Stimulated activated memory B cell treated with anti-CD40 and anti-IgM and Interleukin-4, amounts not matched to agents 10 μg/mL and 1 μg/mL and 100 μg/mL, for 72 hours (primary cell): Measurements from ENCODE around the gene NFIX.

Source experiments
- ATAC-seq: fragments of 150-1000 bp; cut with Tn5 transposase; 2 replicates; pipeline ENCODE4 v1.10.0; 2021
- H3K27ac Mint-ChIP-seq: one replicate; pipeline ENCODE4 v1.8.0; 2022; ENCODE audit warnings: mild to moderate bottlenecking, mixed read lengths
- H3K27me3 Mint-ChIP-seq: one replicate; pipeline ENCODE4 v1.8.0; 2022; ENCODE audit warnings: mixed read lengths
- H3K36me3 Mint-ChIP-seq: one replicate; pipeline ENCODE4 v1.8.0; 2022; ENCODE audit warnings: mixed read lengths
- H3K4me1 Mint-ChIP-seq: one replicate; pipeline ENCODE4 v1.8.0; 2022; ENCODE audit warnings: mixed read lengths
- H3K4me3 Mint-ChIP-seq: one replicate; pipeline ENCODE4 v1.8.0; 2022; ENCODE audit warnings: mild to moderate bottlenecking, moderate library complexity, mixed read lengths
- H3K9me3 Mint-ChIP-seq: one replicate; pipeline ENCODE4 v1.8.0; 2022; ENCODE audit warnings: mixed read lengths

NFIX gene

GRCh38 chr19:13068085-13068846 is 73.0 kb downstream of the NFIX start:
- no peak overlapping the region for H3K27ac Mint-ChIP-seq

GRCh38 chr19:13069415-13070359 is 74.4 kb downstream of the NFIX start:
- H3K9me3 Mint-ChIP-seq, result no peaks in the 10 kb centered on the region
- H3K27me3 Mint-ChIP-seq, result peaks cover 46% of the 10 kb centered on the region
- H3K4me1 Mint-ChIP-seq, result no peaks in the 10 kb centered on the region
- no peak for ATAC-seq
- H3K4me3 Mint-ChIP-seq, result no peak overlapping the region
- H3K27ac Mint-ChIP-seq, result no peak overlapping the region
- H3K36me3 Mint-ChIP-seq, result no peaks in the 10 kb centered on the region

More at GRCh38 chr19:13068085-13068846, 73.0 kb downstream of the NFIX start:
- Mint-ChIP-seq H3K27me3 (peaks cover 35% of the 10 kb centered on the region), H3K4me1 (no peaks in the 10 kb centered on the region), H3K36me3 (no peaks in the 10 kb centered on the region), H3K9me3 (no peaks in the 10 kb centered on the region), H3K4me3 (no peak overlapping the region)
- ATAC-seq, result no peak

GRCh38 chr19:13070425-13071140 is 75.3 kb downstream of the NFIX start:
- Mint-ChIP-seq H3K36me3 (no peaks in the 10 kb centered on the region), H3K4me1 (no peaks in the 10 kb centered on the region), H3K4me3 (no peak overlapping the region), H3K27me3 (peaks cover 53% of the 10 kb centered on the region), H3K9me3 (no peaks in the 10 kb centered on the region), H3K27ac (no peak overlapping the region)
- ATAC-seq, result no peak

DNA sequence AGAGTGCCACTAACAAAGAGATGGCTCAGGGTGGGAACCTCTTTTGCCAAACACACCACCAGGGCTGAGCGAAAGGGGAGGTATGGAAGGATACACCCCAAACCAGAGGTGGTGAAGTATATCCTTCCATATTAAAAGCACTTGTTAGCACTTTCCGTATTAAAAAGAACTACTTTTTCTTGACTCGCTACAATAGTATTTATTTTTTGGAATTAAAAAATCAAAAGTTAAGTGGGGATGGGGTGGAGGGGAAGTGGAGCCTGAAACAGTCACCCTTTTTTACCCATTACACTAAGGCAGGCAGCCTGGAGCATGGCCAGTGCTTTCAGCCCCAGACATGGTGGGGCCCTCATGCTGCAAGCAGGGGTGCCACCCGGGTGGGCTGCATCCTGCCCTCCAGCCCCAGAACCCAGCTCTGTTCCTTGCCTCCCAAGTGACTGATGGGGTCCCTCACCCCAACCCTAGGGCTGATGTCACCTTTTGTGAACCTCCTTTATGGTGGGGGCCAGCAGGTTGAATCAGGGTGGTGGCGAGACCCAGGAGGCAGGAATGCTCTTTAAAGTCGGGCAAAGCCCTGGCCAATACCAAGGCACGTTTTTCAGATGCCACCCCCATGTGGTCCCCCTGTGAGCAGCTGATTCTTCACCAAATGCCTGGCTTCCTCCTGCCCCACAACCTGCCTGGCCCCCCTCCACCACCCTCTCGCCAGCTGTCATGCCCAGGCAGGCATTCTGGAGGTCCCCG is 76.3 kb downstream of the NFIX start:
- H3K4me3 Mint-ChIP-seq, result no peak overlapping the region
- no peaks in the 10 kb centered on the region for H3K9me3 Mint-ChIP-seq
- no peak for ATAC-seq
- H3K27ac Mint-ChIP-seq, result no peak overlapping the region
- H3K4me1 Mint-ChIP-seq, result no peaks in the 10 kb centered on the region
- H3K27me3 Mint-ChIP-seq, result peaks cover 54% of the 10 kb centered on the region
- no peaks in the 10 kb centered on the region for H3K36me3 Mint-ChIP-seq

DNA sequence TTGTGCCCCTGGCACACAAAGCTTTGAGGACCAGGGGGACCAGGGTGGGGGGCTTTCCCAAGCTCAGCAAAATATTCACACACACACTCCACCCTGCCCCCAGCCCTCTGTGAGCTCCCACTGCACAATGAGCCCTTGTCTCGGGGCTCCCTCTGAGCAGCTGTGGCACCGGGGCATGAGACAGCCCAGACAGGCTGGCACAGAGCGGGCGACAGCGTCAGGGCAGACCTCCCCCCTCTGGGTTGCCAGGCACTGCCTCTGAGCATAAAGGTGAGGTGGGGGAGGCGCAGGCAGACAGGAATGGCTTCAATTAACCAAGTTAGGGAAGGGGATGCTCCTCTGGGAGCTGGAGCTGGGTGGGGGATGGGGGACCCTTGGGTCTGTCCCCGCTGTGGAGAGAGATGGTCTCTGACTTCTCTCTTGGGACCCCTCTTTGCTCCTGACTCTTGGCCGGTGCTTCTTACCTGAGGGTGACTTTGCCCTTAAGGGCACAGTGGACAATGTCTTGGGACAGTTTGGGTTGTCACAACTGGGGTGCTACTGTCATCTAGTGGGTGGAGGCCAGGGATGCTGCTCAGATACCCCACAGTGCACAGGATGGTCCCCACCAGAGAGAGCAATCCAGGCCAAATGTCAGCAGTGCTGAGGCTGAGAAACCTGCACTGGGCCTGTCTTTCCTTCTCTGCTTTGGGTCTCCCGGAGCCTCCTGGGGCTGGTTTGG is 77.1 kb downstream of the NFIX start:
- Mint-ChIP-seq H3K27ac (no peak overlapping the region), H3K36me3 (no peaks in the 10 kb centered on the region), H3K9me3 (no peaks in the 10 kb centered on the region), H3K4me3 (no peak overlapping the region), H3K4me1 (no peaks in the 10 kb centered on the region), H3K27me3 (peaks cover 54% of the 10 kb centered on the region)
- ATAC-seq, result no peak

DNA sequence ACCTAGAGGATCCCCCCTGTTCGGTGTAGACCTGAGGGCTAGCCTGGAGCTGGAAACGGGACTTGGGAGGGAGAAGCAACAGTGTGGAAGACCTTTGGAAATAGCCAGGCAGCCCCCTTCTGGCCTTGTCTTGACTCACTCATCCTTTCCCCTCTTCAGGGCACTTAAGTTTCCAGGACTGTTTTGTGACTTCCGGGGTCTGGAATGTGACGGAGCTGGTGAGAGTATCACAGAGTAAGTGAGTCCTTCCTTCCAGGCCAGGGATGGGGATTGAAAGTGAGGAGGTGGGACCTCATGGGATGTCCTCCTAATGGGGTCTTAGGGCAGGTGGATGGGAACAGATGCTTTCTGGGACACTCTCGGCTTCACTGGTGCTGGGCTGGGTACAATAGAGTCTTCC is 78.0 kb downstream of the NFIX start:
- no peaks in the 10 kb centered on the region for H3K9me3 Mint-ChIP-seq
- H3K27me3 Mint-ChIP-seq, result peaks cover 54% of the 10 kb centered on the region
- no peaks in the 10 kb centered on the region for H3K36me3 Mint-ChIP-seq
- H3K4me3 Mint-ChIP-seq, result no peak overlapping the region
- no peak overlapping the region for H3K27ac Mint-ChIP-seq
- H3K4me1 Mint-ChIP-seq, result no peaks in the 10 kb centered on the region
- ATAC-seq, result no peak

DNA sequence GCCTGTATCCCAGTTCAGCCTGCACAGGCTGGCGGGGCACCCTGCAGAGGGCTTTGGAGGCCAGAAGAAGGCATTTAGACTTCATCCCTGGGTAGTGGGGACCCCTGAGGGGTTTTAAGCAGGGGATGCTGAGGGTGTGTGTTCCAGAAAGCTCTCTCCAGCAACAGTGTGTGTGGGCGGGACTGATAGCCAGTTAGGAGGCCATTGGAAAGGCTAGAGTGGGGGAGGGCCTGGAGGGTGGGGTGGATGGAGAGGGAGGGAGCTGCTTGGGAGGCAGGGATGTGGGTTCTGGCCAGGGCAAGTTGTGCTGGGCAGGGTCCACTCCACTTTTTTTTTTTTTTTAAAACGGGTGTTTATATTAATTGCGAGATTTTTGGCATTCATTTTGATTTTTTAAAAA is 79.1 kb downstream of the NFIX start:
- Mint-ChIP-seq H3K9me3 (no peaks in the 10 kb centered on the region), H3K36me3 (no peaks in the 10 kb centered on the region), H3K27me3 (peaks cover 53% of the 10 kb centered on the region), H3K4me1 (no peaks in the 10 kb centered on the region), H3K27ac (no peak overlapping the region), H3K4me3 (no peak overlapping the region)
- no peak for ATAC-seq

GRCh38 chr19:13076320-13076719 is 81.0 kb downstream of the NFIX start:
- no peaks in the 10 kb centered on the region for H3K36me3 Mint-ChIP-seq
- peaks cover 35% of the 10 kb centered on the region for H3K27me3 Mint-ChIP-seq
- no peak overlapping the region for H3K27ac Mint-ChIP-seq
- H3K4me3 Mint-ChIP-seq, result no peak overlapping the region
- no peaks in the 10 kb centered on the region for H3K4me1 Mint-ChIP-seq
- ATAC-seq, result no peak
- H3K9me3 Mint-ChIP-seq, result no peaks in the 10 kb centered on the region

GRCh38 chr19:13076787-13077186 is 81.5 kb downstream of the NFIX start:
- Mint-ChIP-seq H3K4me3 (no peak overlapping the region), H3K4me1 (no peaks in the 10 kb centered on the region), H3K36me3 (no peaks in the 10 kb centered on the region), H3K9me3 (no peaks in the 10 kb centered on the region), H3K27ac (no peak overlapping the region), H3K27me3 (peaks cover 39% of the 10 kb centered on the region)
- no peak for ATAC-seq

DNA sequence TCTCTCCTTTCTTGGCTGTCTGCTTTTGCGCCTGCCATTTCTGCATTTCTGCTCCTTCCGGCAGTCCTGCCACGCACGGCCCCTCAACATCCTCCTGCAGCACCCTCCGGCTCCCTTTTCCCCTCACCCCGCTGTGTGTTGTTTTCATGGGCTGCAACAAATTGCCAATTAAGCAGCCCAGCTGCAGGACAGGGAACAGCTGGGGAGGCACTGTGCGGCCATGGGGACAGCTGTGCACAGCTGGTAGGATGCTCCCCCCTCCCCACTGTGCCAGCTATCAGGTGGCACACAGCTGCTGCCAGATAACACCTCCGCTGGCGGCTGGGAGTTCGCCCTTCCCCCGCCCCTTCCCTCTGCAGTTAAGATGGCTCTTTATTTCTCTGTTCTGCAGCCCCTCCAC is 82.0 kb downstream of the NFIX start:
- no peaks in the 10 kb centered on the region for H3K4me1 Mint-ChIP-seq
- H3K27ac Mint-ChIP-seq, result no peak overlapping the region
- H3K4me3 Mint-ChIP-seq, result no peak overlapping the region
- no peaks in the 10 kb centered on the region for H3K36me3 Mint-ChIP-seq
- H3K9me3 Mint-ChIP-seq, result no peaks in the 10 kb centered on the region
- H3K27me3 Mint-ChIP-seq, result peaks cover 44% of the 10 kb centered on the region
- no peak for ATAC-seq

DNA sequence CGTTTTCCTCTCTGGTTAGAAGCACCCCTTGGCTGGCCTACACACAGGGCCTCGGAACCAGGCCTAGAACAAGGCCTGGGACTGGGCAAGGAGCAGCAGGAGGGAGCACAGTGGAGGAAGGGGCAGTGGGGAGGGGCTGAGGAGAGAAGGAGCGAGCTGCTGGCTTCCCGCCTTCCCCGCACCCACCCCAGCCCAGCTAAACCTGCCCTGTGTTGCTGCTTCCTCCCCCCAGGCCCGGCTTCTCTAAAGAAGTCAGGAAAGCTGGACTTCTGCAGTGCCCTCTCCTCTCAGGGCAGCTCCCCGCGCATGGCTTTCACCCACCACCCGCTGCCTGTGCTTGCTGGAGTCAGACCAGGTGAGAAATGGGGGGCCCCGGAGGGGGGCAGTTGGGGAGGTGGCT is 83.1 kb downstream of the NFIX start:
- Mint-ChIP-seq H3K4me3 (no peak overlapping the region), H3K4me1 (no peaks in the 10 kb centered on the region), H3K27ac (no peak overlapping the region), H3K27me3 (peaks cover 48% of the 10 kb centered on the region), H3K9me3 (no peaks in the 10 kb centered on the region), H3K36me3 (no peaks in the 10 kb centered on the region)
- ATAC-seq, result no peak

DNA sequence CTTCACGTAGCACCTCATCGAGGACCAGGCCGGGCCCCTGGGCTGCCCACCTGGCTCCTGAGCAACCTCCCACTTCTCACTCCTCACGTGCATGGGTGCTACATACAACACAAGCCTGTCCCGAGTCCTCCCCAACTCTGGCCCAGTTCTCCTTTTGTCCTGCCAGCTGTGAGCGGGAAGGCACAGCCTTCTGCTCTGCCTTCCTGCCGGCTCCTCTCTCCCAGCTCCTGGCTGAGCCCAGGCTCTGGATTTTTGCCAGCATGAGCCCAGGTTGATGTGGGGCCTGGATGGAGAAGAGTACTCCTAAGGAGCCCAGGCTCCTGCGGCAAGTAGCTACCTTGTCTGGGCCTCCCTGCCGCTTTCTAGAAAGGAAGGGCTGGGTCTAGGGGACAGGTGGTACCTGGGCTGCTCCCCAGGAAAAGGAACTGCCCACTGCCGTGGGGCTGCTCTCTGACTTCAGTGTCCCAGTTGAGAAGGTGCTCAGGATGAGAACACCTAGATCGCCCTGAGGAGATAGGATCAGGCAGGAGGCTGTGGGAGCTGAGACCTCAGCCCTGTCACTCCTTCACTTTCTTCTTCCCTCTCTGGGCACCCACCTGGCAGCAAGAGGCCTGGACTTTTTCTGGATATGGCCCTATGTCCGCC is 83.7 kb downstream of the NFIX start:
- no peak for ATAC-seq
- H3K4me3 Mint-ChIP-seq, result no peak overlapping the region
- no peaks in the 10 kb centered on the region for H3K36me3 Mint-ChIP-seq
- H3K27ac Mint-ChIP-seq, result no peak overlapping the region
- H3K4me1 Mint-ChIP-seq, result no peaks in the 10 kb centered on the region
- H3K9me3 Mint-ChIP-seq, result no peaks in the 10 kb centered on the region
- peaks cover 48% of the 10 kb centered on the region for H3K27me3 Mint-ChIP-seq

DNA sequence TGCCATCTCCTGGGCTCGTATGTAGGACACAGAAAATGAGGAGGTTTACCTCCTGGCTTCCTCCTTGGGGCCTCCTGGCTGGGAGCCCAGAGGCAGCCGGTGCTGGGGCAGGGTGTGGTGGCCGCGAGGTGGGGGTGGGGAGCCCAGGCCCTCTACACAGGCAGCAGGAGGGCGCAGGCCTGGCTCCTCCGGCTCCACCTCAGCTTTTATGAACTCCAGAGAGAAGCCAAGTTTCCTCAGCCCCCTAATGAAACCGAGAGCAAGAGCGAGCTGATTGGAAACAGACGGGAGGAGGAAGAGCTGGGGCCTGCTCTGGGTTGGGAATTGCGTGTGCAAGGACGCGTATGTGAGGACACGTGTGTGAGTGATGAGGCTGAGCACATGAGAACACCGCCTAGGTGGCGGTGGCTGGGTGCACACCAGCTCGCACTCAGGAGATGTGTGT is 84.3 kb downstream of the NFIX start:
- no peaks in the 10 kb centered on the region for H3K36me3 Mint-ChIP-seq
- no peaks in the 10 kb centered on the region for H3K9me3 Mint-ChIP-seq
- H3K4me1 Mint-ChIP-seq, result no peaks in the 10 kb centered on the region
- no peak overlapping the region for H3K4me3 Mint-ChIP-seq
- peaks cover 50% of the 10 kb centered on the region for H3K27me3 Mint-ChIP-seq
- no peak for ATAC-seq
- no peak overlapping the region for H3K27ac Mint-ChIP-seq
